H54 (cell line): ENCODE results near the gene ITPR1.

Source experiments
- DNase-seq: peaks from one replicate; pipeline ENCODE4 v3.0.0; 2011; ENCODE audit warnings: low spot score, mixed read lengths; ENCODE audit not compliant: insufficient read length
- FAIRE-seq: peaks from 3 replicates; lab custom pipeline; 2011; peaks lifted over from hg19 to GRCh38; lab: Jason Lieb, UNC
- POLR2A ChIP-seq: IDR thresholded peaks from 2 replicates; pipeline ENCODE4 v1.6.1; 2011; ENCODE audit warnings: low read depth, mild to moderate bottlenecking, low read length

Gene ITPR1

GRCh38 chr3:4509983-4510755, 17.0 kb downstream of the ITPR1 start:
- FAIRE-seq: no peak
- no peak for DNase-seq
- no peak for TF ChIP-seq POLR2A

GRCh38 chr3:4511491-4512262, 18.5 kb downstream of the ITPR1 start:
- FAIRE-seq: no peak
- TF ChIP-seq POLR2A: no peak

GRCh38 chr3:4512895-4513616, 19.9 kb downstream of the ITPR1 start:
- no peak for TF ChIP-seq POLR2A
- no peak for DNase-seq
- no peak for FAIRE-seq

More at GRCh38 chr3:4511491-4512262, 18.5 kb downstream of the ITPR1 start:
- DNase-seq: no peak

GRCh38 chr3:4514321-4514720, 21.2 kb downstream of the ITPR1 start:
- TF ChIP-seq POLR2A: no peak
- DNase-seq (no peak), FAIRE-seq (no peak)

- DNase-seq (no peak), FAIRE-seq (no peak)
- TF ChIP-seq POLR2A: no peak
Observed at GRCh38 chr3:4514916-4515315, 21.8 kb downstream of the ITPR1 start.

GRCh38 chr3:4515916-4516579, 22.9 kb downstream of the ITPR1 start:
- DNase-seq (no peak), FAIRE-seq (no peak)
- TF ChIP-seq POLR2A: no peak

GRCh38 chr3:4517093-4517492, 23.9 kb downstream of the ITPR1 start:
- no peak for FAIRE-seq
- DNase-seq: no peak
- no peak for TF ChIP-seq POLR2A

- FAIRE-seq: no peak
- TF ChIP-seq POLR2A: no peak
- DNase-seq: no peak
Observed at GRCh38 chr3:4517643-4518311, 24.6 kb downstream of the ITPR1 start.

GRCh38 chr3:4520033-4520816, 27.1 kb downstream of the ITPR1 start:
- FAIRE-seq (no peak), DNase-seq (no peak)
- TF ChIP-seq POLR2A: no peak

GRCh38 chr3:4522947-4523346, 29.8 kb downstream of the ITPR1 start:
- FAIRE-seq (no peak), DNase-seq (no peak)
- no peak for TF ChIP-seq POLR2A

- DNase-seq (no peak), FAIRE-seq (no peak)
- TF ChIP-seq POLR2A: no peak
Observed at GRCh38 chr3:4523710-4524698, 30.9 kb downstream of the ITPR1 start.
